Activated T-helper 1 cell treated with anti-CD3 and anti-CD28 coated beads, Interleukin-2, amount 50 U/mL, for 16 hours (primary cell): ENCODE measurements around the gene KRT84.
"Not testable (repeated sequence)": the region's sequence is repeated elsewhere in the genome, so short reads cannot be mapped to it uniquely, and the experiment has no call there.

ENCODE experiments used
- DNase-seq, 2 donors: peaks; one replicate each; pipeline ENCODE4 v3.0.0-alpha.2; 2020; ENCODE audit warnings: low read depth in 1 of 2, low spot score in 1 of 2

KRT84 gene

DNA sequence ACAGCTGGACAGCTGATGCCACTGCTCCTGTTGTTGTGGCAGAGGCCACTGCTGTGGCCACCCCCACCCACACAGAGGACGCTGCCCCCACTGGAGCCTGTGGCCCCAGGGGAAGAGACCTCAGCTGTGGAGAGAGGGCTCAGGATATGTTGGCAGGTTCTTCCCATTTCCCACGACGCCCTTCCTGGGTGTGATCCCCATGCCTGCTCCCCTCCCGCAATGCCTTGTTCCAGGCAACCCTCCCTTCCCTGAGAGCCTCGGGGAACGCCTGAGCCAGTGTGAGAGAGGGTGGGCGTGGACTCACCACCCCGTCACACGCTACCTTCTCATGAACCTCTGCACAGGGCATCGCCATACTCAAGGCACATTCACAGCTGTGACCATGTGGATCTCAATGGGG lies 26.4 kb upstream of the KRT84 start:
- DNase-seq, result no peak

DNA sequence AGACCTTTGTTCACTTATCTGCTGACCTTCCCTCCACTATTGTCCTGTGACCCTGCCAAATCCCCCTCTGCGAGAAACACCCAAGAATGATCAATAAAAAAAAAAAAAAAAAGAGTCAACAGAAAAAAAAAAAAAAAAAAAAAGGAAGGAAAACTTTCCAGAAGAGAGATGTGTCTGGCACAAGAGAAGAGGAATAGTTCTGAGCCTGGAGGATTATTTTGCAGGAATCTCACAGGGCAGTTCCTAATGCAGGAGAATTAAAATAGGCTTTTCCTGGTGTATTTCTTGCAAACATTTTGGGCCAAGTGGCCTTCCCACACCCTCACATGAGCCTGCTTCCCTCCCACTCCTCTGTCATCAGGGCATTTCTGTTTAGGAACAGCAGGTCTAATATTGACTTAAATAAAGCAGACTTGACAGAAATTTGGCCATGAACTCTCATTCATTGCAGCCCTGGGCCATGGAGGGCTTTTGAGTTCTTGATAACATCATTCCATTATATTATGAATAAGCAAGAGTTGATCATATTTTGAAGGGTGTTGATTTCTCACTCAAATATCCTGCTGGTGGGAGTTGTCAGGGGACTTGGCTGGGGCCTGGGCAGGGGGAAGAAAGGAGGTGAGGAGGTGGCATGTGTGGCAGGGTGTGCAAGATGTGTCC lies 25.3 kb upstream of the KRT84 start:
- not testable (repeated sequence) for DNase-seq

- no peak for DNase-seq
These were observed 22.5 kb upstream of the KRT84 start for GRCh38 chr12:52407918-52408317.

- no peak for DNase-seq
These were observed 20.5 kb upstream of the KRT84 start, which contains the start of gene KRT82 for GRCh38 chr12:52405922-52406385. KRT82 (minus strand) TSS chr12:52406335; CDS start chr12:52406277, 58 bp downstream.

- DNase-seq, result no peak
These were observed 19.5 kb upstream of the KRT84 start for GRCh38 chr12:52404951-52405350.

DNA sequence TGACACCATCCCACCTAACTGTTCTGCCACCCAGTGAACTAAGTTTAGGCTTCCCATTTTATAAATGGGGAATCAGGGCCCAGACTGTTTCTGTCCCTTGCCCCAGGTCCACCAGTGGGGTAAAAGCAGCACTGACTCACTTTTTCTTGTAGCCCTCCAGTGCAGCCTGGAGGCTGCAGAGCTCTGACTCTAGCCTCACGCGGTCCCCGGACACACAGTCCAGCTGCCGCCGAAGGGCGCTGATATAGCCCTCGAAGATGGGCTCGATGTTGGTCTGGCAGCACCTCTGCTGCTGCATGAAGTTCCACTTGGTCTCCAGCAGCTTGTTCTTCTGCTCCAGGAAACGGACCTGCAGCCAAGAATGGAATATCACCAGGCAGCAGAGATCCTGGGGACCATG lies 18.1 kb upstream of the KRT84 start:
- no peak for DNase-seq

- no peak for DNase-seq
These were observed 17.6 kb upstream of the KRT84 start for GRCh38 chr12:52402873-52403540.

GRCh38 chr12:52402377-52402776 lies 16.9 kb upstream of the KRT84 start:
- DNase-seq, result no peak

- DNase-seq, result no peak
These were observed 16.5 kb upstream of the KRT84 start for GRCh38 chr12:52401926-52402325.

GRCh38 chr12:52401526-52401925 lies 16.1 kb upstream of the KRT84 start:
- DNase-seq, result no peak

DNA sequence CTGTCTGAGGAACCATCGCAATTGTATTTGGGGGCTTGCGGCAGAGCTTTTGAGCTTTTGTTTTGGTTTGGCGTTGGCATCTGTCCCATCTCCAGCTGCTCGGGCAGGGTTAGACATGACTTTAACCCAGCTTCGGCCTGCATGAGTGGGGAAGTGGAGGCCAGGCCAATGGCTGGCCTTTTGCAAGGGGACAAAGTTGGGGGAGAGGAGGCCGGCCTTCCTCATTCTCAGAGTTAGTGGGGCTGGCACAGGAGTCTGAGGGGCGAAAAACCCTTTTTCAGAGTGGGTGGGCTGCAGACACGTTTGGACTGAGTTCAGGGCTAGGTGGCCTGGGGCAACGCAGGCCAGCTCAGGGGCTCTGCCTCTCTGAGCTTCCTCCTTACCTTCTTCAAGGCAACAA lies 15.5 kb upstream of the KRT84 start:
- DNase-seq, result no peak

DNA sequence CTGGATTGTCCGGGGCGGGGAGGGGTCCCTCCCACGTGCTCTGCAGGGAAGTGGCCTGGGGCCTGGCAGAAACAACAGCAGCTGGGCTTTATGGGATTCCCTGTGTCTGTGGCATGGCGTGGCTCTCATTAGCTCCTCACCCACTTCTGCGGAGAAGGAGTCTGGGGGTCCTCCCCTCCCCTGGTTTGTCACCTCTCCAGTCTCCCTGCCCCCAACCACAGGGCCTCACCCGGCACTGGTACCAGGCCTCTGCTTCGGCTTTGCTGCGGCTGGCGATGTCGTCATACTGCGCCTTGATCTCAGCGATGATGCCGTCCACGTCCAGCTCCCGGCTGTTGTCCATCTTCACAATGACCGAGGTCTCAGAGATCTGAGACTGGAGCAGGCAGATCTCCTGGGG lies 14.3 kb upstream of the KRT84 start:
- DNase-seq, result no peak

DNA sequence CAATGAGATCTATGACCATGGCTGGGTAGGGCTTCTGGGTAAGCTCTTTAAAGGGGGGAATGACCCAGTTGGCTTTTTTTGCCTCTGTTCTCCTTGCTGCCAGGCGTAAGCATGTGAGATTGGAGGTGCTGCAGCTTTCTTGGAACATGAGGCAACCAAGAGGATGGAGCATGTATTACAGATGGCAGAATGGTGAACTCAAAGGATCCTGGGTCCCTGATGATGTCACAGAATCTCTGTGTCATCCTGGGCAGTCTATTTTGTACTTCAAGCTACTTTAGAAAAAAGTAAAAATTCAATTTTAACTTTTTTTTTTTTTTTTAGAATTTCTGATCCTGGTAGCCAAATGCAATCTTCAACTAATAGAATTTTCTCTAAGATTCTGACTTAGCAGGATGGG lies 12.7 kb upstream of the KRT84 start:
- DNase-seq, result no peak

GRCh38 chr12:52396656-52397055 lies 11.2 kb upstream of the KRT84 start:
- no peak for DNase-seq

GRCh38 chr12:52395761-52396434 lies 10.4 kb upstream of the KRT84 start:
- DNase-seq, result no peak

DNA sequence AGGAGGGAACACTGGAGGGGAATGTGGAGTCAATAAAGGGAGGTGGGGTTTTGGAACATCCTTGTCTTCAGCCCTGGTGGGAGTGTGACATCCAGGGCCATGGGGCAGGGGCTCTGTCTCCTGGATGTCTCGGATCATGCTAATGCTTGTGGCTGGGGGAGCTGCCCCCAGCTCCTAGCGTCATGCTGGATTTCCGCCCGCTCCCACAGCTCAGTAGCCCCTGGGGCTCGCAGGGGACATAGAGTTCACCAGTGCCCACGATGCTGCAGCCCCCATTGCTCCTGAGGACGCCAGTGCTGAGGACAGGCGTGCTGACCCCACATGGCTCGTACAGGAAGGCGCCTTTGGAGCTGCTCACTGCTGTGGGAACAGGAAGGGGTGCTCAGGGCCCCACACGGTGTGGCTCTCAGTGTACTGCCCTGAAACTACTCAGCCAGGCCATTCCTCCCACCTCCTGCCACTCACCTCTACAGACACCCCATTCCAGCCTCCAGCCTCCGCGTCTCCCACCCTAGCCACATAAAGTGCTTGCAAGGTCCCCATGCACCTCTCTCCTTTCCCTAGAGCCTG lies 9.5 kb upstream of the KRT84 start:
- no peak for DNase-seq

GRCh38 chr12:52392465-52393007 lies 7.1 kb upstream of the KRT84 start:
- DNase-seq, result no peak

DNA sequence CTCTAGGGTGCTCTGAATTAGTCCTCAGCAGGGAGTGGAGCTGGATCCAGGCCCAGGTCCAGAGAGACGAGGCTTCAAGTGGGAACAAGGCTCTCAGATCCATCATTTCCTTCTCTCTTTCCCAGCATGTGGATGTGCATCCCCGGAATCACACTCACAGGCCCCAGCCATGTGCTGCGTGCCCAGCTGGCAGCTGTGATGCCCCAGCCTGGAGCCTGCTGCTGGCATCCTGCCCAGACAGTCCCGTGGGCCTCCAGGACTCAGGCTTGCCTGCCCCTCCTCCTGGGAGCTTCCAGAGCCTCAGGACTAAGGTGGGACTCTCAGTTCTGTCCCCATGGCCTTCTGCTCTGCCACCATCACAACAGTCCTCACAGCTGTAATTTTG lies 6.2 kb upstream of the KRT84 start:
- DNase-seq, result no peak

GRCh38 chr12:52390739-52391617 lies 5.5 kb upstream of the KRT84 start:
- no peak for DNase-seq

DNA sequence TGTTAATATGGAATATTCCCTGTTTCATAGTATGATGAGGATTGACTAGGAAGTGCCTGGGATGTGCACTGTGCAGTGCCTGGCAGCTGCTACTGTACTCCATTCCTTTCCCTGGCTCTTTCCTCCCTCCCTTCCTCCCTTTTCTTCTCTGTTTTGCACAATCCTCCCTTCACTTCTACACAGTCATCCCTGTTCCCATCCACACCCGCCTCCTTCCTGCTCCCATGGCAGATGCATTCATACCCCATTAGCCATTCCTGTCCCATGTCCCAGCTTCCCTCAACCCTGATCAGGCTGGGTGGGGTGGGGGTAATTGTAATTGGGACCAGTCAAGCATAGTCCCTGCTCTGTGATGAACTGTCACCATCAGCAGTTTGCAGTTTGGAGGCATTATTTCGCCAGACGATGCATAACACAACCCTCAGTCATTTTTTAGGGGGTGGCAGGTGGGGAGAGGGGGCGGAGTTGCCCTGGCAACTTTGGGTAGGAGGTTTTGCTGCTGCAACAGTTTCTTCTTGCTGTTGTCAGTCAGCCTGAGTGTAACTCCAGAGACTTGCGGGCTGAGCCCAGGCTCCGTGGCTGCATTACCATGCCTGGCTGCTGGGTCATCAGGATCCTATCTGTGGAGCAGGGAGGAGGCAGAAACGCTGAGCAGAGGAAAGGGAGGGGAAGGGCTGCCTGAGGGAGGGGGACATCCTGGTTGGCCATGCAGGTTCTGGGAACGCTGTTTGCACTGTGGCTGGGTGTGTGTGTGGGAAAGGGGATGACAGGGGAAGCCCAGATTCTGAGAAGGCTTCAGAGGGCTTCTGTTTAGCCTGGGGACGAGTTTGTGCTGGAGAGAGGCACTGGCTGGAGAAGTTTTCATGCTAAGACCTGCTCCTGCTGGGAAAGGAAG lies 4.1 kb upstream of the KRT84 start:
- no peak for DNase-seq
